Epidermal melanocyte (primary cell): ENCODE measurements around the gene STAG1.
"Not testable (repeated sequence)": the region's sequence is repeated elsewhere in the genome, so short reads cannot be mapped to it uniquely, and the experiment has no call there.

ENCODE experiments used
- DNase-seq: peaks from one replicate; pipeline ENCODE4 v3.0.0; 2011; ENCODE audit warnings: low spot score; ENCODE audit not compliant: insufficient read length

STAG1 gene

GRCh38 chr3:136703429-136703828 lies 48.7 kb downstream of the STAG1 start:
- DNase-seq = no peak

- DNase-seq = no peak
Measured at GRCh38 chr3:136699271-136699828, 52.8 kb downstream of the STAG1 start.

DNA sequence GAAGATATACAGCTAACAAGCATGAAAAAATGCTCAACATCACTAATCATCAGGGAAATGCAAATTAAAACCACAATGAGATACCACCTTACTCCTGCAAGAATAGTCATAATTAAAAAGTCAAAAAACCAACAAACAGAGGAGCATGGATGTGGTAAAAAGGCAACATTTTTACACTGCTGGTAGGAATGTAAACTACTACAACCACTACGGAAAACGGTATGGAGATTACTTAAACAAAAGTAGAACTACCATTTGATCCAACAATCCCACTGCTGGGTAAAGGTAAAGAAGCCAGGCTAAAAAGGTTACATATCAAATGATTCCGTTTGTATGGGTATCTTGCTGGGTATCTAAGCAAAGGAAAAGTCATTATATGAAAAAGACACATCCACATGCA lies 53.8 kb downstream of the STAG1 start:
- no peak for DNase-seq

GRCh38 chr3:136696797-136697196 lies 55.4 kb downstream of the STAG1 start:
- no peak for DNase-seq

- no peak for DNase-seq
Measured at GRCh38 chr3:136694321-136694720, 57.9 kb downstream of the STAG1 start.

- DNase-seq = no peak
Measured at GRCh38 chr3:136690599-136690998, 61.6 kb downstream of the STAG1 start.

GRCh38 chr3:136685882-136686281 lies 66.3 kb downstream of the STAG1 start:
- DNase-seq = no peak

GRCh38 chr3:136682740-136683312 lies 69.4 kb downstream of the STAG1 start:
- DNase-seq = no peak

GRCh38 chr3:136678981-136679380 lies 73.2 kb downstream of the STAG1 start:
- no peak for DNase-seq

DNA sequence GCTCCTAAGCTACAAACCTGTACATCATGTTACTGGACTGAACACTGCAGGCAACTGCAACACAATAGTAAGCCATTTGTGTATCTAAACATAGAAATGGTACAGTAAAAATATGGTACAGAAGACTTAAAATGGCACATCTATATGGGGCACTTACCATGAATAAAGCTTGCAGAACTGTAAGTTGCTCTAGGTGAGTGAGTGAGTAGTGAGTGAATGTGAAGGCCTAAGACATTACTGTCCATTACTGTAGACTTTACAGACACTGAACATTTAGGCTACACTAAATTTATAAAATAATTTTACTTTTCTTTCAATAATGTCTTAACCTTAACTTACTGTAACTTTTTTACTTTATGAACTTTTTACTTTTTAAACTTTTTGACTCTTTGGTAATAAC lies 76.2 kb downstream of the STAG1 start:
- DNase-seq = no peak

DNA sequence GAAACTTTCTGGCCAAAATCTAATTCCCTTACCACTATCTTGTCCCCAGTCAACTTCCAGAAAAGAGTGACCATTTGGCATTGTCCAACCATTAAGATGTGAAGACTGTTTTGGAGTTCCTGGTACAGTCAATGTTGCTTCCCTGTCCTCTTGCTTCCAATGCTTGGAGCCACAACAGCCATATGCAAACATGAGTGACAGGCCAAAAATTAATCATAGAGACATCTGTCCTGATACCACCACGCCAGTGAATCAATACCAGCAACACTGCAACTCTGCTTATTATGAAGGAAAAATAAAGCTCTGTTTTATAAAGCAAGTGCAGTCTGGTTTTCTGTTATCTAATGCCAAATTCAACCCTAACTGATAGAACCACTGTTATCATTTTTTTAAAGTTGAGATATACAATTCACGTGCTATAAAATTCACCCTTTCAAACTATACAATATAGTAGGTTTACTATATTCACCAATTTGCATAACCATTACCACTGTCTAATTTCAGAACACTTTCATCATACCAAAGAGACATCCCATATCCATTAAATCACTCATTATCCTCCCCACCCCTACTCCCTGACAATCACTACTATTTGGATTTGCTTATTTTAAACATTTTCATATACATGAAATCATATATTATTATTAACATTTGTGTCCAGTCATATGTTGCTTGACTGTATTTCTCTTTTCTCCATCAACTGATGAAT lies 76.9 kb downstream of the STAG1 start:
- DNase-seq = no peak

- no peak for DNase-seq
Measured at GRCh38 chr3:136672457-136672856, 79.7 kb downstream of the STAG1 start.

GRCh38 chr3:136671921-136672320 lies 80.3 kb downstream of the STAG1 start:
- no peak for DNase-seq

GRCh38 chr3:136670166-136670565 lies 82.0 kb downstream of the STAG1 start:
- DNase-seq = no peak

- DNase-seq = no peak
Measured at GRCh38 chr3:136667081-136667480, 85.1 kb downstream of the STAG1 start.

- DNase-seq = not testable (repeated sequence)
Measured at GRCh38 chr3:136666301-136666700, 85.9 kb downstream of the STAG1 start.

- DNase-seq = no peak
Measured at GRCh38 chr3:136664771-136665170, 87.4 kb downstream of the STAG1 start.

DNA sequence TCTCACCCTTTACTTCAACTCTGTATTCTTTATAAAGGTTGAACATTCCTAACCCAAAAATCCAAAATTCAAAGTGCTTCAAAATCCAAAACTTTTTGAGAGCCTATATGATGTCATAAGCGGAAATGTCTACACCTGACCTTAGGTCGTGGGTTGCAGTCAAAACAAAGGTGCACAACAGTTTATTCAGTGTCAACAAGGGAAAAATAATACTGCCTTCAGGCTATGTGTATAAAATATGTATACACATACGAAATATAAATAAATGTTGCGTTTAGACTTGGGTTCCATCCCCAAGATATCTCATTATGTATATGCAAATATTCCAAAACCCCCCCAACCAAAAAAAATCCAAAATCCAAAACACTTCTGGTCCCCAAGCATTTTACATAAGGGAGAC lies 90.9 kb downstream of the STAG1 start:
- no peak for DNase-seq

DNA sequence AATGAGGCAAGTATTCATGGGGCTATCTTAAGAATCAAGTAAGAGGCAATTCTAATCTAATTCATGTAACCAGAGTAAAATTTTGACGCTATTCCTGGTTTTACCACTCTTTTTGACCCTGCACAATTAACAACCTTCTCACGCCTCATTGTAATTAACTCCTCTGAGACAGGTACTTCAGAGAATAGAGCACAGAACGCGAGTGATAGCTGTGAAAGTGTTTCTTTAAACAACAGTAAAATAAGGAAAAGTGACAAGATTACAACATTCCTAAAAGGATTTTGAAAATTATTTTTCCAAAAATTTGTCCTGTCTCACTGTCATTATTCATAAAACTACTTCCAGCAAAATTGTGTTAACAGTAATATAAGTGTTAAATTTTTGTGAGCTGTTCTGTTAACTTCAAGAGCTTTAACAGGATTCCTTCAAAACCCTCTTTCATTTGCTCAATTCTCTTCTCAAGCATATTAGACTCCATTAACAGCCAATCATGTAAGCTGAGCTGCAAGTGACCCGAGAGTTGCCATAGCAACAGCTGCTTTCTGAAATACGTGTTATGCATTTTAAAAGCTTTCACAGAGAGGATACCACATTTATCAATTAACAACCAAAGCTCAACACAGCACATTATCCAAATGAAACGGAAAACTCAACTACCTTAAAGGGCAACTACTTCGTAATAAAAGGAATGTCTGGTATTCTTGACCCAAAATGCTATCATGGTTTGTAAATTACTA lies 93.1 kb downstream of the STAG1 start:
- DNase-seq = no peak

GRCh38 chr3:136657526-136657925 lies 94.7 kb downstream of the STAG1 start:
- no peak for DNase-seq

DNA sequence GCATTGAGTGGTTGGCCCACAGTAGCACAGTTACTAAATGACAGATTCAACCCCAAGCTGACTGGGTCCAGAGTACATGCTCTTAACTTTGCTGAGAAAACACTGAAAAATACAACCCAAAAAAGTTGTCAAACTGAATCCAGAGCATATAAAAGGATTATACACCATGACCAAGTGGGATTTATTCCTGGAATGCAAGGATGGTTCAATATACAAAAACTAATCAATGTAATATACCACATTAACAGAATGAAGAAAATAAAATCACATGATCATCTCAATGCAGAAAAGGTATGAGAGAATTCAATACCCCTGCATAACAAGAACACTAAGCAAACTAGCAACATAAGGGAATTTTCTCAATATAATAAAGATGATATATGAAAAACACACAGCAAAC lies 98.5 kb downstream of the STAG1 start:
- no peak for DNase-seq

GRCh38 chr3:136651581-136651980 lies 100.6 kb downstream of the STAG1 start:
- DNase-seq = no peak
